Ishikawa (cell line): ENCODE measurements around the gene TASOR2.

Experiments used
- CEBPB ChIP-seq: IDR thresholded peaks from 2 replicates; pipeline ENCODE4 v1.6.1; 2012
- CREB1 ChIP-seq: IDR thresholded peaks from 2 replicates; pipeline ENCODE4 v1.6.1; 2012; ENCODE audit warnings: low read depth
- EGR1 ChIP-seq: IDR thresholded peaks from 2 replicates; pipeline ENCODE4 v1.6.1; 2012
- EP300 ChIP-seq: IDR thresholded peaks from 2 replicates; pipeline ENCODE4 v1.6.1; 2012; ENCODE audit warnings: borderline replicate concordance
- MAX ChIP-seq: IDR thresholded peaks from 2 replicates; pipeline ENCODE4 v1.6.1; 2012
- NFIC ChIP-seq: IDR thresholded peaks from 2 replicates; pipeline ENCODE4 v1.6.1; 2012
- RAD21 ChIP-seq: IDR thresholded peaks from 2 replicates; pipeline ENCODE4 v1.6.1; 2012; ENCODE audit warnings: low read depth
- REST ChIP-seq: IDR thresholded peaks from 2 replicates; pipeline ENCODE4 v1.6.1; 2012; ENCODE audit warnings: low read depth, mild to moderate bottlenecking
- TAF1 ChIP-seq: IDR thresholded peaks from 2 replicates; pipeline ENCODE4 v1.6.1; 2012; ENCODE audit warnings: low read depth, mild to moderate bottlenecking
- TCF12 ChIP-seq: IDR thresholded peaks from 2 replicates; pipeline ENCODE4 v1.6.1; 2012; ENCODE audit warnings: low read depth
- USF1 ChIP-seq: IDR thresholded peaks from 2 replicates; pipeline ENCODE4 v1.6.1; 2012
- YY1 ChIP-seq: IDR thresholded peaks from 2 replicates; pipeline ENCODE4 v1.6.1; 2012; ENCODE audit warnings: low read depth
- ZBTB7A ChIP-seq: IDR thresholded peaks from 2 replicates; pipeline ENCODE4 v1.6.1; 2012; ENCODE audit warnings: low read depth

GRCh38 chr10:5669604-5670003 is 15.0 kb upstream of the TASOR2 start:
- TF ChIP-seq NFIC (no peak), REST (no peak), EP300 (no peak), YY1 (no peak), TAF1 (no peak), TCF12 (no peak), RAD21 (no peak), USF1 (no peak), MAX (no peak), EGR1 (no peak), CEBPB (no peak), CREB1 (no peak), ZBTB7A (no peak)
